ENCODE data around the gene RPL5.
"Not testable (repeated sequence)": the region's sequence is repeated elsewhere in the genome, so short reads cannot be mapped to it uniquely, and the experiment has no call there.

The RPL5 gene

GRCh38 chr1:92831762-92832536 lies at the start of gene RPL5:
RPL5 (plus strand) TSS chr1:92832040; CDS start chr1:92832115, 75 bp downstream.
- Histone ChIP-seq H3K27me3 (no peaks in the 10 kb centered on the region), H3K9me3 (no peaks in the 10 kb centered on the region), H3K36me3 (peaks cover 14 to 34% (median 20%) of the 10 kb centered on the region in 3 donors), H3K4me1 (peaks cover 0 to 46% (median 25%) of the 10 kb centered on the region in 4 donors), H3K4me3 (peak within 1 kb of the TSS; percentile 75 to 96), H3K27ac (peak within 1 kb of the TSS; percentile 87 to 93)
- peak; percentile 89 to 90 for TF ChIP-seq CTCF (IDR thresholded peaks at IDR 0.05)
- intact Hi-C loops (cut with DNase I; ENCODE audit: low total_unique reads) = loop anchor here (5.0 to 10.0 kb wide), 2 partner anchors 50 to 353 kb away; partner anchors contain the start of genes CCDC18 and TMED5
- DNase-seq = peak; percentile 95 to 97

GRCh38 chr1:92783550-92783949 lies 48.3 kb upstream of the RPL5 start:
- not testable (repeated sequence) for H3K27me3 ChIP-seq, H3K36me3 ChIP-seq, DNase-seq, H3K9me3 ChIP-seq
- intact Hi-C loops (cut with DNase I; ENCODE audit: low total_unique reads) = loop anchor here (5.0 kb wide), 1 partner anchor 49 kb away; the partner anchor contains the start of gene RPL5
- Histone ChIP-seq H3K4me1 (peaks cover 0 to 49% (median 6%) of the 10 kb centered on the region in 4 donors), H3K4me3 (peak overlapping the region; percentile 69 to 79), H3K27ac (peak overlapping the region; percentile 94)

- intact Hi-C loops (cut with DNase I; ENCODE audit: low total_unique reads) = loop anchor here (5.0 kb wide), 1 partner anchor 48 kb away; the partner anchor contains the start of gene RPL5
- no peak for TF ChIP-seq CTCF (IDR thresholded peaks at IDR 0.05)
- H3K4me1 ChIP-seq = peaks cover 0 to 44% (median 6%) of the 10 kb centered on the region in 4 donors
- H3K36me3 ChIP-seq = no peaks in the 10 kb centered on the region
- peak overlapping the region; percentile 94 for H3K27ac ChIP-seq
- H3K4me3 ChIP-seq = peak overlapping the region; percentile 69 to 79
- no peaks in the 10 kb centered on the region for H3K27me3 ChIP-seq
- DNase-seq = no peak
- no peaks in the 10 kb centered on the region for H3K9me3 ChIP-seq
These were observed 47.7 kb upstream of the RPL5 start for GRCh38 chr1:92784021-92784638.

- Histone ChIP-seq H3K4me1 (peaks cover 0 to 38% (median 5%) of the 10 kb centered on the region in 4 donors), H3K9me3 (no peaks in the 10 kb centered on the region), H3K36me3 (no peaks in the 10 kb centered on the region), H3K4me3 (peak within 1 kb of the TSS; percentile 69 to 79), H3K27ac (peak within 1 kb of the TSS; percentile 94), H3K27me3 (no peaks in the 10 kb centered on the region)
- DNase-seq = peak; percentile 95 to 96
- intact Hi-C loops (cut with DNase I; ENCODE audit: low total_unique reads) = loop anchor here (5.0 kb wide), 1 partner anchor 47 kb away; the partner anchor contains the start of gene RPL5
- no peak for TF ChIP-seq CTCF (IDR thresholded peaks at IDR 0.05)
These were observed 47.0 kb upstream of the RPL5 start, which contains the start of gene EVI5 for GRCh38 chr1:92784639-92785500. EVI5 (minus strand) TSS chr1:92785108; CDS start chr1:92736546, 48,562 bp downstream.

- no peak for DNase-seq
- Histone ChIP-seq H3K9me3 (no peaks in the 10 kb centered on the region), H3K4me3 (peak overlapping the region; percentile 69 to 79), H3K27ac (peak overlapping the region; percentile 94), H3K36me3 (no peaks in the 10 kb centered on the region), H3K27me3 (no peaks in the 10 kb centered on the region), H3K4me1 (peaks cover 0 to 30% (median 4%) of the 10 kb centered on the region in 4 donors)
- no peak for TF ChIP-seq CTCF (IDR thresholded peaks at IDR 0.05)
- intact Hi-C loops (cut with DNase I; ENCODE audit: low total_unique reads) = no loop called here
These were observed 45.5 kb upstream of the RPL5 start for GRCh38 chr1:92786111-92786901.

Measured in tibial artery (tissue), 4 donors.